Activated CD8-positive, alpha-beta memory T cell treated with anti-CD3 and anti-CD28 coated beads for 36 hours (primary cell): Measurements from ENCODE around the gene NAALADL2. TPM values are rescaled to one million over a fixed set of nuclear protein-coding genes. Genes with fewer than 3 reads are reported as not detected.
"Not testable (repeated sequence)": the region's sequence is repeated elsewhere in the genome, so short reads cannot be mapped to it uniquely, and the experiment has no call there.

Experiments used
- CTCF ChIA-PET: fragments of 350-600 bp; sonication (Branson Sonifier 250); formaldehyde crosslinking; loops from one replicate; lab custom pipeline; 2021; ENCODE audit warnings: antibody characterized with exemption; lab: Charles Lee
- POLR2A ChIA-PET: fragments of 350-600 bp; sonication (Branson Sonifier 250); formaldehyde crosslinking; loops from one replicate; lab custom pipeline; 2021; ENCODE audit warnings: antibody characterized with exemption; lab: Charles Lee
- total RNA-seq, 2 experiments: library from RNA; stranded (reverse); gene quantifications; one replicate each; pipeline ENCODE4 v1.2.3, GENCODE V29; 2021

NAALADL2 gene
- total RNA-seq, 2 experiments from 2014 or later = not detected

GRCh38 chr3:175732017-175732416 lies 872.9 kb downstream of the NAALADL2 start:
- ChIA-PET POLR2A (no interaction called here), CTCF (no interaction called here)

GRCh38 chr3:175735866-175736265 lies 876.7 kb downstream of the NAALADL2 start:
- ChIA-PET CTCF (no interaction called here), POLR2A (no interaction called here)

GRCh38 chr3:175737646-175738572 lies 878.8 kb downstream of the NAALADL2 start:
- CTCF ChIA-PET = no interaction called here
- POLR2A ChIA-PET = no interaction called here

- POLR2A ChIA-PET = no interaction called here
- CTCF ChIA-PET = no interaction called here
Measured at GRCh38 chr3:175741951-175742350, 882.8 kb downstream of the NAALADL2 start.

GRCh38 chr3:175743733-175744400 lies 884.7 kb downstream of the NAALADL2 start:
- POLR2A ChIA-PET = no interaction called here
- CTCF ChIA-PET = no interaction called here

GRCh38 chr3:175746308-175746707 lies 887.2 kb downstream of the NAALADL2 start:
- ChIA-PET CTCF (no interaction called here), POLR2A (no interaction called here)

- POLR2A ChIA-PET = no interaction called here
- CTCF ChIA-PET = no interaction called here
Measured at GRCh38 chr3:175748087-175748730, 889.1 kb downstream of the NAALADL2 start.

- ChIA-PET CTCF (no interaction called here), POLR2A (no interaction called here)
Measured at GRCh38 chr3:175749981-175750380, 890.8 kb downstream of the NAALADL2 start.

- POLR2A ChIA-PET = no interaction called here
Measured at GRCh38 chr3:175751089-175751488, 892.0 kb downstream of the NAALADL2 start.

GRCh38 chr3:175763948-175764347 lies 904.8 kb downstream of the NAALADL2 start:
- ChIA-PET CTCF (no interaction called here), POLR2A (no interaction called here)

More at GRCh38 chr3:175751089-175751488, 892.0 kb downstream of the NAALADL2 start:
- CTCF ChIA-PET = no interaction called here

GRCh38 chr3:175764722-175765121 lies 905.6 kb downstream of the NAALADL2 start:
- POLR2A ChIA-PET = no interaction called here
- CTCF ChIA-PET = no interaction called here

- ChIA-PET CTCF (no interaction called here), POLR2A (no interaction called here)
Measured at GRCh38 chr3:175770426-175770825, 911.3 kb downstream of the NAALADL2 start.

- ChIA-PET CTCF (interaction anchor here (0.6 kb wide), 1 partner anchor 1277 kb away, joined by 3 read pairs; no protein-coding TSS in a partner anchor), POLR2A (no interaction called here)
Measured at GRCh38 chr3:175777495-175777894, 918.4 kb downstream of the NAALADL2 start.

- CTCF ChIA-PET = no interaction called here
- POLR2A ChIA-PET = no interaction called here
Measured at GRCh38 chr3:175777965-175778364, 918.8 kb downstream of the NAALADL2 start.

GRCh38 chr3:175778994-175779393 lies 919.9 kb downstream of the NAALADL2 start:
- CTCF ChIA-PET = no interaction called here
- POLR2A ChIA-PET = no interaction called here

GRCh38 chr3:175787109-175787508 lies 928.0 kb downstream of the NAALADL2 start:
- CTCF ChIA-PET, POLR2A ChIA-PET: not testable (repeated sequence)

- ChIA-PET CTCF (no interaction called here), POLR2A (no interaction called here)
Measured at GRCh38 chr3:175792245-175792644, 933.1 kb downstream of the NAALADL2 start.

- CTCF ChIA-PET = no interaction called here
- POLR2A ChIA-PET = no interaction called here
Measured at GRCh38 chr3:175798326-175798725, 939.2 kb downstream of the NAALADL2 start.

- ChIA-PET POLR2A (no interaction called here), CTCF (no interaction called here)
Measured at GRCh38 chr3:175805825-175806224, 946.7 kb downstream of the NAALADL2 start.

- POLR2A ChIA-PET = no interaction called here
Measured at GRCh38 chr3:175807175-175807574, 948.0 kb downstream of the NAALADL2 start.

More at GRCh38 chr3:175807175-175807574, 948.0 kb downstream of the NAALADL2 start:
- CTCF ChIA-PET = no interaction called here
